ENCODE measurements around the gene GSTO2. TPM values are rescaled to one million over a fixed set of nuclear protein-coding genes. Genes with fewer than 3 reads are reported as not detected.

The GSTO2 gene
- total RNA-seq, 3 donors from 2014 or later: 5.4 to 19.7 (median 18.3) TPM

DNA sequence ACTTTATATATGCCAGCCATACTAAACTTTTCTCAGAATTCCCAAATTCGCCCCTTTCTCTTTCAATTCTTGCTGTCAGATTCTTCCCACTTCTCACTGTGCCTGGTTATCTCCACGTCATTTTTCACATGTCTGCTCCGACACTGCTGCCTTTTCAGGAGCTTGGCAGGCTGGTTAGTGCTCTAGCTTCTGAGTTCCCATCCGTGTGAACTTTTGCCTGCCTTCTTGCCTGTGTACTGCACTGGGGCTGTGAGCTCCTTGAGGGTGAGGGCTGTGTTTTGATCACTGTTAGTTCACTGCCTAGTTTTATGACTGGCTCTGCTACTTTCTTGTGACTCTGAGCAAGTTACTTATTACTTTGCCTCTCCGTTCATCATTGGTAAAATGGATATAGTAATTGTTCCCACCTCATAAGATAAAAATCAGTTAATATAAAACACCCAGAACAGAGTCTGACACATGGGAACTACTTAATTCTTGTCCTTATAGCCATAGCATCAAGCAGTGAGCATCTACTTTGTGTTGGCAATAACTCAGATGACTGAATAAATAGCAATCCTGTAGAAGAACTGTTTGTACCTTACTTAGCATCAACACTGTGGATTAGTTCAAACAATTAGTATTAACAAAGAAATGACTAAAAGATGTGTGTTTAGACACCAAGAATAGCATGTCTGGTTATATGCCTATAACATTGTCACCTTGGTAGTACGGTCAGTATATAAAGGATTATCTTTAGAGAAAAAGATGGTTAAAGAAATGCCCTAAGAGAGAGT lies 8.8 kb upstream of the GSTO2 start:
- Histone ChIP-seq H3K36me3 (ENCODE audit: low read depth) (peaks cover 7% of the 10 kb centered on the region), H3K4me3 (no peak overlapping the region), H3K4me1 (ENCODE audit: low read depth) (peaks cover 20% of the 10 kb centered on the region), H3K9me3 (no peaks in the 10 kb centered on the region)
- TF ChIP-seq, protein P1, sequence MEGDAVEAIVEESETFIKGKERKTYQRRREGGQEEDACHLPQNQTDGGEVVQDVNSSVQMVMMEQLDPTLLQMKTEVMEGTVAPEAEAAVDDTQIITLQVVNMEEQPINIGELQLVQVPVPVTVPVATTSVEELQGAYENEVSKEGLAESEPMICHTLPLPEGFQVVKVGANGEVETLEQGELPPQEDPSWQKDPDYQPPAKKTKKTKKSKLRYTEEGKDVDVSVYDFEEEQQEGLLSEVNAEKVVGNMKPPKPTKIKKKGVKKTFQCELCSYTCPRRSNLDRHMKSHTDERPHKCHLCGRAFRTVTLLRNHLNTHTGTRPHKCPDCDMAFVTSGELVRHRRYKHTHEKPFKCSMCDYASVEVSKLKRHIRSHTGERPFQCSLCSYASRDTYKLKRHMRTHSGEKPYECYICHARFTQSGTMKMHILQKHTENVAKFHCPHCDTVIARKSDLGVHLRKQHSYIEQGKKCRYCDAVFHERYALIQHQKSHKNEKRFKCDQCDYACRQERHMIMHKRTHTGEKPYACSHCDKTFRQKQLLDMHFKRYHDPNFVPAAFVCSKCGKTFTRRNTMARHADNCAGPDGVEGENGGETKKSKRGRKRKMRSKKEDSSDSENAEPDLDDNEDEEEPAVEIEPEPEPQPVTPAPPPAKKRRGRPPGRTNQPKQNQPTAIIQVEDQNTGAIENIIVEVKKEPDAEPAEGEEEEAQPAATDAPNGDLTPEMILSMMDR (IDR thresholded peaks at IDR 0.05): no peak
- ATAC-seq (no peak), DNase-seq (no peak)
- intact Hi-C loops (cut with DNase I, micrococcal nuclease): no loop called here

DNA sequence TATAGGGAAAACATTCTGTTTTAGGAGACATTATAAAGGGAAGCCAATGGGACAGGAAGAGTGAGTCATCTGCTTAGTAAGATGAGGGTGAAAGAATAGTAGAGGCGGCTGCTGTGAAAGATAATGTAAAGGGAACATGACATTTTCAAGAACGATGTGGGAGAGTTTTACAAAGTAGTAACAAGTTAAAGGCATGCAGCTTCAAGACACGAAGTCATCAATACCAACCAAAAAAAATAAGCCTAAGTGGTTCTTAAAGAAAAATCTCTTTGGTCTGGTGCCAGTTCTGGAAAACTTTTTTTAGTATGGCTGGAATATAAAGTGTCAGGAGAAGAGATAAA lies 8.2 kb upstream of the GSTO2 start:
- peaks cover 19% of the 10 kb centered on the region for H3K4me1 ChIP-seq (ENCODE audit: low read depth)
- no peaks in the 10 kb centered on the region for H3K9me3 ChIP-seq
- DNase-seq (no peak), ATAC-seq (no peak)
- H3K4me3 ChIP-seq: no peak overlapping the region
- TF ChIP-seq, protein P1 (IDR thresholded peaks at IDR 0.05): no peak
- intact Hi-C loops (cut with DNase I, micrococcal nuclease): no loop called here
- H3K36me3 ChIP-seq (ENCODE audit: low read depth): peaks cover 7% of the 10 kb centered on the region

DNA sequence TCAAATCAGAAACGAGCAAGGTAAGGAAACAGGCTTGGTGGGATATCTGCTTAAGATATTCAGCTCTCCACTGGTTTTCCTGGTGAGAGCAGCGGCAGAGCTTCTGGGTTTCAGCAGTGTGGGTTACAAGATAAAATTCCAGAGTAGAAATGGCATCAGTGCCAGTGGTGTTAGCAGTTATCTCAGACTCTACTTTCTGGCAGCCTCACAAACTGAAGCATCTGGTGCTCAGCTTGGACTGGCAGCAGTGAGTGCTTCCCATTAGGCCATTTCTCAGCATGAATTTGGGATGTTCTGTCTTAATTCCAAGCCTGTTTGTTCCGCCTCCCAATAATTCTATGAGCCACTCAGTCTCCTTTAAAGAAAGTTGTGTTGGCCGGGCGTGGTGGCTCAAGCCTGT lies 6.9 kb upstream of the GSTO2 start:
- H3K4me1 ChIP-seq (ENCODE audit: low read depth): peaks cover 7% of the 10 kb centered on the region
- intact Hi-C loops (cut with DNase I, micrococcal nuclease): no loop called here
- ATAC-seq (no peak), DNase-seq (no peak)
- no peaks in the 10 kb centered on the region for H3K9me3 ChIP-seq
- no peak overlapping the region for H3K4me3 ChIP-seq
- TF ChIP-seq, protein P1 (IDR thresholded peaks at IDR 0.05): no peak
- peaks cover 7% of the 10 kb centered on the region for H3K36me3 ChIP-seq (ENCODE audit: low read depth)

DNA sequence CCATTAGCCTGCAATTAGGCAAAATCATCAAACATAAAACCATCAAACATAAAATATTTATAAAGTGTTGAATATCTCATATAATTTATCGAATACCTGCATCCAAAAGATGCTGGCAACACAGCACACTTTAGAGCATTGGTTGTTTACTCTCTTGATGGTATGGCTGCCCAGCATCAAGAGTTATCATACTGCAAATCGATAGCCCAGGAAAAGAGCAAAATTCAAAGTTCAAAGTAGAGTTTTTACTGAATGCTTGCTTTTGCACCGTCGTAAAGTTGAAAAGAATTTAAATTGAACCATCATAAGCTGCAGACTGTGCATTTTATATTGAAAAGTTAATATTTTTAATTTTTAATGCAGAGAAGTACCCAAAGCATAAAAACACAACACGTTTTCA lies 4.2 kb upstream of the GSTO2 start:
- Histone ChIP-seq H3K4me3 (no peak overlapping the region), H3K4me1 (ENCODE audit: low read depth) (no peaks in the 10 kb centered on the region), H3K36me3 (ENCODE audit: low read depth) (peaks cover 7% of the 10 kb centered on the region), H3K9me3 (no peaks in the 10 kb centered on the region)
- DNase-seq (no peak), ATAC-seq (no peak)
- TF ChIP-seq, protein P1 (IDR thresholded peaks at IDR 0.05): no peak
- intact Hi-C loops (cut with DNase I, micrococcal nuclease): no loop called here

DNA sequence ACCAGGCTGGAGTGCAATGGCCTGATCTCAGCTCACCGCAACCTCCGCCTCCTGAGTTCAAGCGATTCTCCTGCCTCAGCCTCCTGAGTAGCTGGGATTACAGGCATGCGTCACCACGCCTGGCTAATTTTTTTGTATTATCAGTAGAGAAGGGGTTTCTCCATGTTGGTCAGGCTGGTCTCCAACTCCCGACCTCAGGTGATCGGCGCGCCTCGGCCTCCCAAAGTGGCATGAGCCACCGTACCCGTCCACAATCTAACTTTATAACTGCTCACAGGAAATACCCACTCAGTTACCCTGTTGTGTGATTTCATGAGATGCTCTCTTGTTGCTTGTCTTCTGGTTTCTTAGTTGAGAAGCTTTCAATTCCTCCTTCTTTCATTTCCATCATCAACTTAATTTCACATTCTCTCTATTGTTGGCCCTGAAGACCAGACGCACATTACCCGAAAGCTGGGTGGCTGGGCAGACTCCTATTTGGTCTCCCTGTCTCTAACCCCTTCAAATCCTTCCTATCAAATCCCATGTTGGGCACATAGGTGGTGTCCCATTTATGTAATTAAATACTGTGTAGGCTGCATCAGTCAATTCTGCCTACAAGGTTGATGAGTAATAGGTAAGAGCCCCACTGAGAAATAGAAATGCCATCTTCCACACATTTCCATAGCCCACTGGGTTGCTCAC lies 1.1 kb upstream of the GSTO2 start:
- intact Hi-C loops (cut with DNase I, micrococcal nuclease): no loop called here

More for the DNA sequence above, 1.1 kb upstream of the GSTO2 start:
- no peaks in the 10 kb centered on the region for H3K9me3 ChIP-seq
- peaks cover 3% of the 10 kb centered on the region for H3K36me3 ChIP-seq (ENCODE audit: low read depth)
- TF ChIP-seq, protein P1 (IDR thresholded peaks at IDR 0.05): no peak
- no peak overlapping the region for H3K4me3 ChIP-seq
- H3K4me1 ChIP-seq (ENCODE audit: low read depth): no peaks in the 10 kb centered on the region
- ATAC-seq (no peak), DNase-seq (no peak)
